NCI-H510A (cell line): Measurements from ENCODE around the gene FAM3C.
"Not testable (repeated sequence)": the region's sequence is repeated elsewhere in the genome, so short reads cannot be mapped to it uniquely, and the experiment has no call there.

ENCODE experiments used
- DNase-seq: peaks from one replicate; lab custom pipeline; 2025; lab: John Stamatoyannopoulos, UW

FAM3C gene

GRCh38 chr7:121330053-121330833 lies 65.9 kb downstream of the FAM3C start:
- no peak for DNase-seq

DNA sequence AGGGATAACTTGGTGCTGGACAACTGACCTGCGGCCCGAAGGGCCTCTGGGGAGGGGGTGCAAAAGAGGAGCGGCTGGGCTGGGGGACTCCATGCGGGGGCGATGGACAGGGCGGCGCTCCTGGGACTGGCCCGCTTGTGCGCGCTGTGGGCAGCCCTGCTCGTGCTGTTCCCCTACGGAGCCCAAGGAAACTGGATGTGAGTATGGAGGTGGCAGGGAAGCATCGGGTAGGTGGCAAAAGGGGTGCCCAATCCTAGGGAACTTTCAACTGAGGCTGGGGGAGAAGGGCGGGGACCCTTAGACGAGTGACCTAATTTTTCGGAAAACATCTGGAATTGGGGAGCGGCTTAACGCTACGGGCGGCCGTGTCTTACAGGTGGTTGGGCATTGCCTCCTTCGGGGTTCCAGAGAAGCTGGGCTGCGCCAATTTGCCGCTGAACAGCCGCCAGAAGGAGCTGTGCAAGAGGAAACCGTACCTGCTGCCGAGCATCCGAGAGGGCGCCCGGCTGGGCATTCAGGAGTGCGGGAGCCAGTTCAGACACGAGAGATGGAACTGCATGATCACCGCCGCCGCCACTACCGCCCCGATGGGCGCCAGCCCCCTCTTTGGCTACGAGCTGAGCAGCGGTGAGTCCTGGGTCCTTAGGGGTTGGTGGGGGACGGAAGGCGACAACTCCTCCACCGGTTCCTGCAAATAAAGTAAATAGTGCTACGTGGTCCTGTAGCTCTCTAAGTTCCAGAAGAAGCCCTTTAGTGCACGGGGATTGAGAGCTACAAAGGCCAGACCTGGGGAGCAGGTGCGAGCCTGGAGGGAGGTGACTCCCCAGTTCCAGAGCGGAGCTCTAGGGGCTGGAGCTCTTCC lies 66.7 kb downstream of the FAM3C start:
- peak; percentile 17 for DNase-seq

DNA sequence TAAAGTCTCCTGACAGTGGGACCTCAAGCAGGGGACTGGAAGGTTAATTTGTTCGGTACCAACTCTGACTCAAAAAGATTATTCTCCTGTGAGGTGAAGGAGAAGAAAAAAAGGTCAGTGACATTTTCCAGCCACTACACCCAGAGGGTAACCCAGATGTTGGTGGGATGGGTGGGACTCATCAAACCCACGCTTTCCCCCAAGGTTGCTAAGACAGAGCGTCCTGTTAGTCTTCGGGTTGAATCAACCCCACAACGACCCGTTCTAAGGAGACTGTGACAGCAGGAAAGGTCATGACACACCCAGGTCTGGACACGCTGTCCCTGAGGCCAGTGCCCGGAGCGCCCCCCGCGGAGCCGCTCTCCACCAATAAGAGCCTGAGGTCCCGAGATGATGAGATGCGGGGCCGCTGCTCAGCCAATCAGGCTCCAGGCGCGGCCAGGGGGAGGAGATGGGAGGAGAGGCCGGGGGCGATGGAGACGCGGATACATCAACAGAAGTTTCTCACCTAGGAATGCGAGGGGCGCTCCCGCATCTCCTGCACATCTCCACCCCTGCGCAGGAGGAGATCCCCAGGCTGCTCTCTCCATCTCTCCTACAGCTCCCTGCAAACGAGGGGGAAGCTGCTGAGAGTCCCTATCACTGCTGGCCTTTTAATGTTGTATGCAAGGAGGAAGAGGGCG lies 67.5 kb downstream of the FAM3C start, which contains the start of gene WNT16:
Gene WNT16, plus strand, starts transcription at position 493 of the 683 bp plus-strand sequence. CDS start 293 bp downstream, outside the sequence.
- peak; percentile 23 for DNase-seq

DNA sequence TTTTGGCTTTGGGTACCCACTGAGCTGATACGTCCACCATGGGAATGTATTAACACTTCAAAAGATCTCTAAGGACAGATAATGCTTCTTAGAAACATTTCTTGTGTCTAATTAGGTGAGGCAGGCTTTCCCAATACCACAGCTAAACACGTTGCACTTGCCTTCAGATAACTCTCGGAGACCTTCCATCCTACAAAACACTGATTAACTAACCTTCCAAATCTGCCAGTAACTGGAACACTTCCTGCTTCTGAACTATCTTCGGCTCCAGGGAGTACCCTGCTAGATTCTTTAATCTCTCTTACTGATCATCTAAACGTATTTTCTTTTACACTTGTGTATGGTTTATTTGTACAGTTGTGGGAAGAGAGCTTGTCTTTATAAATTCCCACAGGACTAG lies 68.4 kb downstream of the FAM3C start:
- no peak for DNase-seq

GRCh38 chr7:121323515-121324302 lies 72.4 kb downstream of the FAM3C start:
- no peak for DNase-seq

DNA sequence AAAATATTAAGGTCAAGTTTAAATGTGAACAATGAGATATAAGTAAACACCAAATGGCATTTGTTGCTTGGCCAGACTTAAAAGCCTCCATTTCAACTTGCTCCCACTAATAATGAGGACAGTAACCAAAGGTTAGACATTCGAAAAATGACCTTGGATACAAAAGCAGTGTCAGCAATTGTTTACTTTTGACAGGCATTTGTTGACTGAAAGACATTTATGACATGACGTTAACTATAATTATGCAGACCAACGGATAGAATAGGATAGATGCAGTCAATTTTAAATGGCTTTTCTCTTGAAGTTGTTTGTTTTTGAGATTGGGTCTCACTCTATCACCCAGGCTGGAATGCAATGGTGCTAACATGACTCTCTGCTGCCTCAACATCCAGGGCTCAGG lies 73.6 kb downstream of the FAM3C start:
- no peak for DNase-seq

DNA sequence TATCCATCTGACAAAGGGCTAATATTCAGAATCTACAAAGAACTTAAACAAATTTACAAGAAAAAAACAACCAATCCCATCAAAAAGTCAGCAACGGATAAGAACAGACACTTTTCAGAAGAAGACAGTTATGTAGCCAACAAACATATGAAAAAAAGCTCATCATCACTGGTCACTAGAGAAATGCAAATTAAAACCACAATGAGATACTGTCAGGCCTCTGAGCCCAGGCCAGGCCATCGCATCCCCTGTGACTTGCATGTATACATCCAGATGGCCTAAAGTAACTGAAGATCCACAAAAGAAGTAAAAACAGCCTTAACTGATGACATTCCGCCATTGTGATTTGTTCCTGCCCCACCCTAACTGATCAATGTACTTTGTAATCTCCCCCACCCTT lies 80.9 kb downstream of the FAM3C start:
- not testable (repeated sequence) for DNase-seq

DNA sequence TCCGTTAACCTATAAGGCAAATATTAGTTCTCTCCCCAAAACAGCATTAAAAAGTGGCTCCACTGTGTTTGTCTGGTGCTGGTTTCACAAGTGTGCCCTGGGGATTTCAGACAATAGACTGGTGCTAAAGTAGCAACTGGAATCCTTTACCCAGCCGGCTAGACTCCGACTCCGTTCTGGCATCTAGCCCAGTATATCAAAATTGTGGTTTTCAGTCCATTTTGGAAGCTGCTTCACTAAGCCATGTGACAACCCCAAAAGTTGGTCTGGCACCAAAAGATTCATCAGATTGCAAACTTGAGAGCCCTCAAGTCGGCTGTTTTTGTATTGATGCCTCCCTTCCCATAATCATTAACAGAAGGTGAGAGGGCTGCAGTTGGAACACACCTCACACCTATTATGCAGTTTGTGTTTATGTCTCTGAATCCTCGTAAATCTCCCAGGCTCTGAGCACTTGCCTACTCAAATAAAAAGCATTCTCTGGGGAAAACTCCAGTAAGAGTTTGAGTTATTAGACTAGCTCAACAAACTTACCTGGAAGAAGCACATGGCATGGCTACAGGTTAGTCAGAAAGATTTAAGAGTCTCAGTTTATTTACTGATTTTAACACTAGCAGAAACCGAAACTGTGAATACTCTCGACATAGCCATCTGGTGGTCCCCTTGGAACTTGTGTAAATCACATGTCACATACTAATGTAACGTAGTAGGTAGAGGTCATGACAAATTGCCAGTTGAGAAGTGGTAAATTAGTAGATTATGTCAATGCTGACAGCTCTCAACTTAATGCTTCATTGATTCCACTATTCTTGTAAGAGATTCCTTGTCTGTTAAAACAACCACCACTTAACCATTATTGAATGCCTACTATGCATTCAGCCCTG lies 82.1 kb downstream of the FAM3C start:
- no peak for DNase-seq

GRCh38 chr7:121313220-121313792 lies 82.8 kb downstream of the FAM3C start:
- no peak for DNase-seq

- DNase-seq: no peak
Measured at GRCh38 chr7:121307021-121307574, 89.0 kb downstream of the FAM3C start.

DNA sequence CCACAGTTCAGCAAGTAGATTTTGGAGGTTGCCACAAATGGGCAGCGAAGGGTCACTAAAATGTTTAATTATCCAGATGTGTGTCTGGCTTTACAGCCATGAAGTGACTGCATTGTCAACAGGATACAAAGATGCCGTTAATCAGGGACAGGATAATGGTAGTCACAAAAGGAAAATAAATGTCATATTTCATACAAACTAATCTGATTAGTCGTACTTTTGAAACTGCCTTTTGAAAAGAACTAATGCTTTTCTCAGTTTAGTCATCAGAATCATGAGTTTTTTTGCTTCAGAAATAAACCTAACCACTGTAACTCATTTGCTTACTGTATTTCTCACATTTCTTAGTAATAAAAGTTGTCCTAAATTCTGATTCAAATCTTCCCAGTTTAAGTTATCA lies 89.5 kb downstream of the FAM3C start:
- no peak for DNase-seq

GRCh38 chr7:121305109-121305508 lies 91.0 kb downstream of the FAM3C start:
- no peak for DNase-seq

DNA sequence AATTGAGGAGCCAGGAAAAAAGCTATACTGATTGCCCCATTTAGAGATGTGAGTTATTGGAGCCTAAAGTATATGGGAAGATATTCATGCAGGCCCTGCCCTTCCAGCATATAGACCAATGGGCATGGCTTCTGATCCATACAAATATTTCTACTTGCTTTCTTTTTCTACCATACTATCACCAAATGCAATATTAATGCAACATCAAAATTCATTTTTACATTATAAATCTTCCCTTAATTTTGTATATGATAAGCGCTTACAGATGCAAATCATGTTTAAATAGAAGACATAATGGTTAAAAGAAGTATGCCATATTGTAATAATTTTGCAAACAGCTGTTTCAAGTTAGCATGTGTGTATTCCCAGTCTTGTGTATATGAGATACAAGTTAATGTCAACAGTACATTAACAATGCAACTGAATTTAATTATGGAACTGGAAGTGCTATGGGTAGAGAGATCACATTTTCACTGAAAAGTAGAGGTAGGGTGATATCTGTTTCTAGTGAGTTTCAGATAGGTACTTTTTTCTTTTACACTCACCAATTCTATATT lies 91.9 kb downstream of the FAM3C start:
- DNase-seq: no peak

DNA sequence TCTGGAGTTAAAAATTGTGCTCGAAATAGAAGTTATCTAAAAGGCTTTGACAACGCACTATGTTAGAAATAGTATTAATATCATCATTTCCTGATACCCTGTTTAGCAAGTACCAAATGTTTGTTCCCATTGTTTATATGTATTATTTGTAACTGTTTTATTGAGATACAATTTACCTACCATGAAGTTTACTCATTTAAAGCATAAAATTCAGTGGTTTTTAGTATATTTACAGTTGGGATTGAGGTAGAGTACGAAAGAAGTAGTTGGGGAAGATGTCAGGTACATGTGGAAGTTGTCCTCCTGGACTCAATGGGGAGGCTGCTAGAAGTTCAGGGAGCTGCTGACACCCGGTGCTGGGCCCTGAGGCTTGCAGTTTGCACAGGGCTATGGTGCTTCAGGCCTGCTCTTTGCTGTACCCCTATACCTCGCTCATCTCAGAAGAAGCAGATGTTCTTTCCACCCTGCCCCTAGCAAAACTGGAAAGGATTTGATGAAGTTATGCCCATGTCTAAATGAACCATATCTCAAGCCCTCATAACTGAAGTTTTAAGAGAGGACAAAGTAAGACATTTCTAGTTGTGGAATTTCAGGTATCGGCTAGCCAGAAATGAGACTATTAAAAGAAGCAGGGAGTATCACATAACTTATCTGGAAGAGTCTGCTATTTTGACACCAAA lies 92.5 kb downstream of the FAM3C start:
- DNase-seq: no peak

DNA sequence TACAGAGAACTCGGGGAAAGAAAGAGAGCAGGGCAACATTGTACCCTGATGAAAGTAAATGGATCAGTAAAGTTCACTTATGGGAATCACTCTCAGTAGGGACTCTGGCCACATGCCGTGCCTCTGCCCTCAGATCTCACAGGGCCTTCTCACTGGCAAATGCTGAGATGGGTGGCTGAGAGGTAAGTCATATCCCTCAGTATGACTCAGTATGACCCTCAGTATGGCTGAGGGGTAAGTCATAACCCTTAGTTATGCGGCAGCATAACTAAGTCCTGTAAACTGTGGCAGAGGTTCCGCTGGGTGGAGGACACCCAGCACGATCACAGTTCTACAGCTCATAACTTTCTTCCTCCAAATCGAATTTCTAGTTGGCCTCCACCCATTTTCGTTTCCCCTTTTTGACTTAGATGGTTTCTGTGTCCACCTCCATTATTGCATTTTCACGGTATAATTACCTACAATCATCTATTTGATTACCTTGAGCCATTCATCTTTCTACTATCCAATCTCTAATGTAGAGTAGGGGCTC lies 93.8 kb downstream of the FAM3C start:
- no peak for DNase-seq

GRCh38 chr7:121301446-121302213 lies 94.5 kb downstream of the FAM3C start:
- no peak for DNase-seq

DNA sequence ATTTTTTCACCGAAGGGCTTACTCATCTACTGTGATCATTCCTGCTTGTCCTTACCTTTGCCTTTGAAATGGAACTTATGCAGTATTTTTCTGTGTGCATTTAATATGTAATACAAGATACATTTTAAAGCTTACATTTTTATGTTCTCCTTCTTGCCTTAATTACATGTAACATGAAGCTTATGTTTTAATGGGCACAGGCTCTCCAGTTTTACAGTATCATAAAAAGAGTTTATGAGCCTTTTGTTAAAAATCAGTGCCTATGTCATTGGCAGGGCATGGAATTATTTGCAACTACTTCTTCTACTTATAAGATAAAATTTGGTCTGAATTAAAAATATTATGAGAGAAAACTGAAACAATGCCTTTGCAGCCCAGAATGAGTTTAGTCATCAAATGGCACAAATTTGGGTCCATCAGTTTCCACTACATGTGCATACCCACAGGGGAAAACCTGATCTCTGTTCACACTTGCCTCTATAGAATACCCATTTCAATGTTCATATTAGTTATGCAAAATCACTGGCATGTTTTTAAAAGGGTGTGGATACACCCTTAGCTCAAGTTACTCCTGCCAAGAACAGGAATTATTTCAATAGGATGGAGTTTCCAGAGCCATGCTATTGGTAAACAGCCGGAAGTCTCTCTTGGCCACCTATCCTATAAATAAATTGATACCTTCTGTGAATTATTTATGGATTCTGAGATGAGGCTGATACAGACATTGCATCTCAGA lies 95.3 kb downstream of the FAM3C start:
- no peak for DNase-seq
